Fibroblast of villous mesenchyme (primary cell): ENCODE data around the gene ARHGEF4. TPM values are rescaled to one million over a fixed set of nuclear protein-coding genes. Genes with fewer than 3 reads are reported as not detected.

Source experiments
- DNase-seq: peaks from one replicate; pipeline ENCODE4 v3.0.0-alpha.2; 2010; ENCODE audit warnings: low read depth
- H3K4me3 ChIP-seq: 2 replicates; pipeline ENCODE4 v1.5.1; 2011; ENCODE audit warnings: low read depth, mild to moderate bottlenecking, low read length
- total RNA-seq: library from RNA; depleted of rRNA; stranded (reverse); fragments of >200 nt; gene quantifications from 2 replicates; pipeline ENCODE4 v1.2.3, GENCODE V29; 2012
- TF ChIP-seq, protein P1 (sequence below): IDR thresholded peaks from 2 replicates; pipeline ENCODE4 v1.5.1; 2012; ENCODE audit warnings: low read depth, mild to moderate bottlenecking, low read length; ENCODE audit not compliant: insufficient read depth

The ARHGEF4 gene
- total RNA-seq, 1 donor = 0.86 TPM

GRCh38 chr2:130997198-130997597, 160.5 kb downstream of the ARHGEF4 start:
- no peak overlapping the region for H3K4me3 ChIP-seq
- TF ChIP-seq, protein P1, sequence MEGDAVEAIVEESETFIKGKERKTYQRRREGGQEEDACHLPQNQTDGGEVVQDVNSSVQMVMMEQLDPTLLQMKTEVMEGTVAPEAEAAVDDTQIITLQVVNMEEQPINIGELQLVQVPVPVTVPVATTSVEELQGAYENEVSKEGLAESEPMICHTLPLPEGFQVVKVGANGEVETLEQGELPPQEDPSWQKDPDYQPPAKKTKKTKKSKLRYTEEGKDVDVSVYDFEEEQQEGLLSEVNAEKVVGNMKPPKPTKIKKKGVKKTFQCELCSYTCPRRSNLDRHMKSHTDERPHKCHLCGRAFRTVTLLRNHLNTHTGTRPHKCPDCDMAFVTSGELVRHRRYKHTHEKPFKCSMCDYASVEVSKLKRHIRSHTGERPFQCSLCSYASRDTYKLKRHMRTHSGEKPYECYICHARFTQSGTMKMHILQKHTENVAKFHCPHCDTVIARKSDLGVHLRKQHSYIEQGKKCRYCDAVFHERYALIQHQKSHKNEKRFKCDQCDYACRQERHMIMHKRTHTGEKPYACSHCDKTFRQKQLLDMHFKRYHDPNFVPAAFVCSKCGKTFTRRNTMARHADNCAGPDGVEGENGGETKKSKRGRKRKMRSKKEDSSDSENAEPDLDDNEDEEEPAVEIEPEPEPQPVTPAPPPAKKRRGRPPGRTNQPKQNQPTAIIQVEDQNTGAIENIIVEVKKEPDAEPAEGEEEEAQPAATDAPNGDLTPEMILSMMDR = no peak

DNA sequence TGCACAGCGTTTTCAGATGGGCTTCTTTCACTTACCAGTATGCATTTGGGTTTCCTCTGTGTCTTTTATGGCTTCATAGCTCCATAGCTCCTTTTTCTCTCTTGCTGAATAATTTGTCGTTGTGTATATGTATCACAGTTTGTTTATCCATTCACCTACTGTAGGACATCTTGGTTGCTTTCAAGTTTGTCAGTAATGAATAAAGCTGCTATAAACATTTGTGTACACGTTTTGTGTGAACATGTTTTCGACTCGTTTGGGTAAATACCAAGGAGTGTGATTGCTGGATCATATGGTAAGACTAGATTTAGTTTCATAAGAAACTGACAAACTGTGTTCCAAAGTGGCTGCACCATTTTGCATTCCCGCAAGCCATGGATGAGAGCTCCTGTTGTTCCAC, 161.8 kb downstream of the ARHGEF4 start:
- TF ChIP-seq, protein P1 = no peak
- H3K4me3 ChIP-seq = no peak overlapping the region
- no peak for DNase-seq

More at GRCh38 chr2:130997198-130997597, 160.5 kb downstream of the ARHGEF4 start:
- DNase-seq = no peak

GRCh38 chr2:131004446-131005209, 167.9 kb downstream of the ARHGEF4 start:
- DNase-seq = no peak
- H3K4me3 ChIP-seq = no peak overlapping the region
- TF ChIP-seq, protein P1 = no peak

DNA sequence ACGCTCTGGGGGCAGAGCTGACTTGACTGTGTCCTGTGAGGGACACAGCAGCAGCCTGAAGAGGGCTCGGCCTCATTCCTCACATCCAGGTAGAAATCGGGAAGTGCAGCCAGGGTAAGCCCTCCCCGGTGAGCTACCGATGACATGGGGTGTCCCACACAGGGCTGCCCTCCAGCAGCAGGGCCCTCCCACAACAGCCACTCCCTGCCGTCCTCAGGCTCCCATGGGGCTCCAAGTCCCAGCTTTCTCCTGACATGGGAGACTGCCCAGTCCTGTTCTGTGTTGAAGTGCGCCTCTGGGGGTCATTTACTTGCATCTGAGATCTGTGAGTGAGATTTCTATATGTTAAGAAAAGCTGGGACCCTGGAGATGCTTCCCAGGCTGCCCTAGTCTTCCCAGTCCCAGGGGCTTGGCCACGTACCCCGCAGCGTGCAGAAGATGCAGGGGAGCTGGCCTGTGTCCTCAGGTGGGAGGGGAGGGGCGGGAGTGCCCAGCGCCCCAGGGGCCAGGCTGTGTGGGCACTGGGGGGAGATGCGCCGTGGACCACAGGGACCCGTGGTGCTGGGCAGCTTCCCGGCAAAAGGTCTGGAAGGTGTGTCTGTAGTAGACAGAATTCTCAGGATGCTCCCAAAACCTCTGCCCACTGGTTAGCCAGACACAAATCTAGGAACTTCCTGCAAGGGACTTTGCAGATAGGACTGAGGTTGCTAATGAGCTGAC, 168.7 kb downstream of the ARHGEF4 start:
- DNase-seq = no peak
- TF ChIP-seq, protein P1 = no peak

GRCh38 chr2:131006561-131006960, 169.8 kb downstream of the ARHGEF4 start:
- DNase-seq = no peak
- TF ChIP-seq, protein P1 = no peak
- no peak overlapping the region for H3K4me3 ChIP-seq

More for the DNA sequence above, 168.7 kb downstream of the ARHGEF4 start:
- no peak overlapping the region for H3K4me3 ChIP-seq

- DNase-seq = no peak
- H3K4me3 ChIP-seq = no peak overlapping the region
- TF ChIP-seq, protein P1 = no peak
Measured at GRCh38 chr2:131008967-131009366, 172.3 kb downstream of the ARHGEF4 start.
